C1 segment of cervical spinal cord (tissue), 14 donors: ENCODE results near the gene PTGFRN.
A peak's percentile ranks its signal among the peaks of the same experiment; 100 is the strongest.

Experiments used
- DNase-seq, 14 donors: peaks; one replicate each; lab custom pipeline; 2025; lab: John Stamatoyannopoulos, UW

Gene PTGFRN

GRCh38 chr1:116887212-116887611 lies 22.5 kb upstream of the PTGFRN start:
- no peak for DNase-seq

GRCh38 chr1:116889380-116889779 lies 20.3 kb upstream of the PTGFRN start:
- no peak for DNase-seq

GRCh38 chr1:116891396-116892079 lies 18.2 kb upstream of the PTGFRN start:
- DNase-seq: no peak

GRCh38 chr1:116895073-116895472 lies 14.6 kb upstream of the PTGFRN start:
- DNase-seq: no peak

GRCh38 chr1:116899529-116899928 lies 10.2 kb upstream of the PTGFRN start:
- DNase-seq: no peak

GRCh38 chr1:116900471-116901365 lies 9.0 kb upstream of the PTGFRN start:
- no peak for DNase-seq

GRCh38 chr1:116902027-116902426 lies 7.7 kb upstream of the PTGFRN start:
- no peak for DNase-seq

- no peak for DNase-seq
Measured at GRCh38 chr1:116902723-116903383, 6.9 kb upstream of the PTGFRN start.

GRCh38 chr1:116904791-116905320 lies 4.9 kb upstream of the PTGFRN start:
- DNase-seq: no peak

- no peak for DNase-seq
Measured at GRCh38 chr1:116906812-116907211, 2.9 kb upstream of the PTGFRN start.

- no peak for DNase-seq
Measured at GRCh38 chr1:116907351-116907750, 2.4 kb upstream of the PTGFRN start.

GRCh38 chr1:116908266-116908665 lies 1.4 kb upstream of the PTGFRN start:
- DNase-seq: no peak

GRCh38 chr1:116908820-116909511 lies 750 bp upstream of the PTGFRN start:
- DNase-seq: peak in 1 of 14 donors; percentile 9

GRCh38 chr1:116910379-116911187 lies 867 bp downstream of the PTGFRN start:
- DNase-seq: peak in 3 of 14 donors; percentile 12 to 56 (median 40)

GRCh38 chr1:116911188-116911553 lies 1.5 kb downstream of the PTGFRN start:
- no peak for DNase-seq

GRCh38 chr1:116911779-116912469 lies 2.2 kb downstream of the PTGFRN start:
- DNase-seq: no peak

GRCh38 chr1:116912846-116913245 lies 3.1 kb downstream of the PTGFRN start:
- DNase-seq: no peak

GRCh38 chr1:116913941-116914340 lies 4.2 kb downstream of the PTGFRN start:
- no peak for DNase-seq

GRCh38 chr1:116914667-116915066 lies 5.0 kb downstream of the PTGFRN start:
- no peak for DNase-seq

GRCh38 chr1:116915086-116915661 lies 5.5 kb downstream of the PTGFRN start:
- no peak for DNase-seq
